HG02763 (cell line): ENCODE measurements around the gene HOXC10.

Experiments
- ATAC-seq: cut with Tn5 transposase; IDR thresholded peaks from one replicate; pipeline ENCODE4 v1.9.1; 2021; ENCODE audit warnings: mild to moderate bottlenecking, moderate library complexity; ENCODE audit not compliant: unreplicated experiment

The HOXC10 gene

DNA sequence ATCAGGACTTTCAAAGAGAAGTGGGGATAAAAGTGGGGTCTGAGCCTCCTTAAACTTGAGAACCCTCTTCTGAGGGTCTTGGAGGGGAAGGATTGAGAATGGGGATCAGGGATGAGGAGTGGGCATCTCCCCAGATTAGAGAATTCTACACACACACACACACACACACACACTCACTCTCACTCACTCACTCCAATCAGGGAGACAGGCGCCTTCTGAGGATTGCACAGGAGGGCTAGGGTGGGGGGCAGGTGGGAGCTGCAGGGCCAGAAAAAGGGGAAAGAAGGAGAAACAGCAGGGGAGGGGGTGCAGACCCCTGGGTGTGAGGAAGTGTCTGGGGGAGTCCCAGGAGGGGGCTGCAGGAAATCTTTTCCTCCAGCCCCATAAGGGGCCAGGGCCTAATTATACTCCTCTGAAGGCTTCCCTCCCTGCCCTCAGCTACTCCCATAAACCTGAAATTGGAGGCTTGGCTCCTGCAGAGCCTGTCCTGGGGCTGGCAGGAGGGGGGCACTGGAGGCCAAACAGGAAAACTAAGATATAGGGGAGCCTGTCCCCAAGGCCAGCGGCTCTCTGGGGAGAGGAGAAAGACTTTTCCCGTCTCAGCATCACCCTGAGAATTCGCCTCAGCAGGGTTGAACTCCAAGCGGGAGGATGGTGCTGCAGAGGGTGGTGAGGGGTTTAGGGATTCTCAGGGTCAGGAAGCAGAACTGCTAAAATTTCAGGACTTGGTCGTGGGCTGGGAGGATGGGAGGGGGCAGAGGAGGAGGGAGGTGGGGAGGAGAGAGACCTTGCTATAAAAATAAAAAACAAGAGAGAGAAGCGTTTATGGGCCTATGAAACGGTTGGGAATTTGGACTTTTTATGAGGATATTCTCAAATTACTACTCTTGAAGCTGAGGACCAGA, 16.6 kb downstream of the HOXC10 start:
- no peak for ATAC-seq

GRCh38 chr12:54002278-54002914, 17.4 kb downstream of the HOXC10 start:
- no peak for ATAC-seq

GRCh38 chr12:54002915-54003389, 18.0 kb downstream of the HOXC10 start:
- no peak for ATAC-seq

DNA sequence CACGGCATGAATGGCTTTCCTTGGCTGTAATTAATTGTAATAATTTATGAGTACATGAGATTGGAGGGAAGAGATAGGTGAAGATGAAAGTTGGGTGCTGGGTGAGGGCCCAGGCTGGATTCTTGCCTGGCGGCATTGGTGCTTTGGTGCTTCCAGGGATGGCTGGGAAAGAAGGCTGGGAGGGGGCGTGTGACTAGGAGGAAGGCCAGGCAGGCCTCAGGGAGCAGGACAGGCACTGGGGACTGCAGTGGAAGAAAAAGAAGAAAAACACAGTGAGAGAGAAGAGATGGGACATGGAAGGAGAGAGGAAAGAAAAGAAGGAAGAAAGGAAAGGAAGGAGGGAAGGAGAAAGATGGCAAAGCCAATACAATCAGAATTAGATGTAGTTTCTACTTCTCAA, 18.7 kb downstream of the HOXC10 start:
- ATAC-seq, result no peak

DNA sequence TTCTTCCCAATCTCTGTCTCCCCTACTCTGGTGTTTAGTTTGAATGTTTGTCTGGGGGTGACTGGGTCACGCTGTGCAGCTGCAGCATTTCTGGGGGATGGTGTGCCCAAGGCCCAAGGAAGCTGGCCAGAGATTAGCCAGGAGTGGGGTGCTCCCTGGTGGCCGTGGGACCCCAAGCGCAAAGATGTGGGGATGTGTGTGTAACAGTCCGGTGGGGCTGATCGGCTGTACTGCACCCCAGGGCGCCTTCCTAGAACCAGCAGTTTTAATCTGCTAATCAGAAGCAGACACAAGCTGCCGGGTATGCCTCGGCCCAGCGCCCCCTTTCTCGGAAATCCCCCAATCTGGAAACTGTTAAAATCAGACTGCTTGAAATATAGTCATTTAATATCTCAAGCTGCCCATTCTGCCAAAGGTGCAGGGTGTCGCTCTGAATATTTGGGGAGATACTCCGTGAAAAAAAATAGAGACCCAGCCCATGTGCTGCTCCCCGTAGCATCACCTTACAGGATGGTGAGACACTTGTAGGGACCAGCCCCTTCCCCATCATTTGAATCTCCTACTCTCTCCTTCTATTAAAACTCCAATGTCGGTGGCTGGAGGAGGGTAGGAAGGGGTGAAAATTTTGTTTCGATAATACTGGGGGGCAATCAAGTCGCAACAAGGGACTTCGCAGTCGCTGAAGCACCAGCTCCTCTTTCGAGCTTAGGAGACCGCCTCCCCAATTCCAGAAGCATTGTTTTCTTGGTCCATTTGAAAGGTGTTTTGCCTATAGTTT, 19.3 kb downstream of the HOXC10 start:
- no peak for ATAC-seq

DNA sequence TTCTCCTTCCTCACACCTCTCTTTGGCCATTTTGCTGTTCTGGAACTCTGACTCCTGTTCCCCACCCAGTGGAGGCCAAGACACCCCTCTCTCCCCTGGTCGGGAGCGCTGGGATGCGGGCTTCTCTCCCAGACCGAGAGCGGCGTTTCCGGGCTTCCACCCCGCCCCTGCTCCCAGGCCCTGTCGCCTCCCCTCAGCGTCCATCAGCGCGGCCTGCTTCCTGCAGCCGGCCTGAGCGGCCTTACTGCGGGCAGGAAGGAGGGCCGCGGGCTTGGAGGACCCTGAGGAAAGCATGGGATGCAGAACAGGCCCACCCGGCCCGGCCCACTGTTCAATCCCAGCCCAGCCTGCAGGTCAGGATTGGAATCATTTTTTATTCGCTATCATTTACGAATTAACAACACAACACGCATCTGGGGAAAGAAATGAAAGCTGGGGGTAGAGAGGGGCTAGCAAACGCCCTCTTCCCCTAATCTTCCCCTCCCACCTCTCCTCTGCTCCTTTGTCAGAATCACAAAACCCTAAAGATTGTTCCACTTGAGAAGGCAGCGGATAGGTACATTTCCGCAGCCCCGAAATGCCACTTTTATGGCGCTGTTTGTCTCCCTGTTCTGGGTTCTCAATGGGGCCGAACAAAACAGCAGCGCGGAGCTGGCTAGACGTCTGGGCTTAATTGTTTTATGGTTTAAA, 20.0 kb downstream of the HOXC10 start:
- no peak for ATAC-seq

GRCh38 chr12:54005531-54005852, 20.5 kb downstream of the HOXC10 start:
- ATAC-seq, result no peak

DNA sequence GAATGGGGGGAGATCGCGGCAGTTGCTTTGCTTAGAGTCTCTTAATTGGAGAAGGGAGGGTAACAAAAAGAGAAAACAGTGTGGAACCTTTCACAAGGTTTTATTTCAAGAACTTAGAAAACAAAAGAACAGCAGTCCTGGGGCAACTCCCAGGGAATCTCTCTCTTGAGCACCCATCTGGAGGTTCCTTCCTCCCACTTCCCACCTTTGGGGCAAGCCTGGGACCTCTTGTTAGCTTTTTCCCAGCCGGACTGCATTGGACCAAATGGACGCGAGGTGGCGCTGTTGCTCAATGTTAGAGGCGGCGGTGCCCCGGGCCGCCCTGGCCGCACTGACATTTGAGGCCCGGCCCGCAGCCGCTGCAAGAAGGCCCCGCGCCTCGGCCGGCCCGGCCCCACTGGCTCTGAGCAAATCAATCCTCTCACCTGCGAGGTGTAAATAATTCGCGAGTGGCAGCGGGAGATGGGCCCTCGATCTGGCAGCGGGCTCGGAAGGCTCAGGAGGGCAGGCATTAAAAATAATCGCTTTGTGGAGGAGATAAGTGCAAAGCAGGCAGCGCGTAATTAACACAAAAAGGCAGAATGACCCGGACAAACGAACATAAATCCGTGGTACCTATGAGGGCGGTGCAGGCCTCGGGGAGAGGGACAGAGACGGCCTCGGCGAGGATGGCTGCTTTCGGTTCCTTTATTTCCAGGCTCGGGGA, 21.1 kb downstream of the HOXC10 start:
- peak; percentile 63 for ATAC-seq

- no peak for ATAC-seq
Measured at GRCh38 chr12:54006559-54007220, 21.7 kb downstream of the HOXC10 start.

- no peak for ATAC-seq
Measured at GRCh38 chr12:54007538-54008259, 22.8 kb downstream of the HOXC10 start.

DNA sequence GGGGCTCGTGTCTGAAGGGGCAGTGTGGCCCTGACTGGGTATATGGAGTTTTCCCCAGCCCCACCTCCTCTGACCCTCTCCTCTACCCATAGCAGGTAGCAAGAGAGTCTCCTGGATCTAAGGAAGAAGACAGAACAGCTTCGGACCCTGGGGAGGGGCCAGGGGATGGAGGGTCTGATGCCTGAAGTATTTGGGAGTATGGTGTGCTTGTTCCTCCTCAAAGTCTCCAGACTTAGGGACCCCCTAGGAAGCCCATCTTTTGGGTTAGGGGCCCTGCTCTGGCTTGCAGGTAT, 23.3 kb downstream of the HOXC10 start:
- ATAC-seq, result no peak

DNA sequence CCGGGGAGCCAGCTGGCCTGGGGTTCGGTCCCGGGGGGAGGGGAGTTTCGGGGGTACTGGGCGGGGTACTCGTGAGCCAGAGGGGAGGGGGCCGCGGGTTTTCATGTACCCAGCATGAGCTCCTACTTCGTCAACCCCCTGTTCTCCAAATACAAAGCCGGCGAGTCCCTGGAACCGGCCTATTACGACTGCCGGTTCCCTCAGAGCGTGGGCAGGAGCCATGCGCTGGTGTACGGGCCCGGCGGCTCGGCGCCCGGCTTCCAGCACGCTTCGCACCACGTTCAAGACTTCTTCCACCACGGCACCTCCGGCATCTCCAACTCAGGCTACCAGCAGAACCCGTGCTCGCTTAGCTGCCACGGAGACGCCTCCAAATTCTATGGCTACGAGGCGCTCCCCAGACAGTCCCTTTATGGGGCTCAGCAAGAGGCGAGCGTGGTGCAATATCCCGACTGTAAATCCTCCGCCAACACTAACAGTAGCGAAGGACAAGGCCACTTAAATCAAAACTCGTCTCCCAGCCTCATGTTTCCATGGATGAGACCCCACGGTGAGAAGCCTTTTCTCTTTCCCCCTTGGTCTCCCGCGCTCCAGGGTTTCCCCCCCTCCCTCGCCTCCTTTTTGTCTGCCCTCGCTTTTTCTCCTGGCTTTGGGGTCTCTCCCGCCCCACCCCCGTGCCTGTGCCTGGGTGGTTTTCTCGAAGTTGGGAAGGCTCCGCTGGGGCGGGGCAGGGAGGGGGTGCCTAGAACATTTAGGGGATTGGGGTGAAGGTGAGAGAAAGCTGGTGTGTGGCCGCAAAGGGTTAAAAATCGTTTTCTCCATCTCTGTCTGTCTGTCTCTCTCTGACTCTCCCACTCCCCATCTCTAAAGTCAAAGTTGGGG, 24.5 kb downstream of the HOXC10 start:
- no peak for ATAC-seq

GRCh38 chr12:54010053-54010971, 25.4 kb downstream of the HOXC10 start:
- no peak for ATAC-seq

- ATAC-seq, result no peak
Measured at GRCh38 chr12:54010972-54011664, 26.2 kb downstream of the HOXC10 start.

DNA sequence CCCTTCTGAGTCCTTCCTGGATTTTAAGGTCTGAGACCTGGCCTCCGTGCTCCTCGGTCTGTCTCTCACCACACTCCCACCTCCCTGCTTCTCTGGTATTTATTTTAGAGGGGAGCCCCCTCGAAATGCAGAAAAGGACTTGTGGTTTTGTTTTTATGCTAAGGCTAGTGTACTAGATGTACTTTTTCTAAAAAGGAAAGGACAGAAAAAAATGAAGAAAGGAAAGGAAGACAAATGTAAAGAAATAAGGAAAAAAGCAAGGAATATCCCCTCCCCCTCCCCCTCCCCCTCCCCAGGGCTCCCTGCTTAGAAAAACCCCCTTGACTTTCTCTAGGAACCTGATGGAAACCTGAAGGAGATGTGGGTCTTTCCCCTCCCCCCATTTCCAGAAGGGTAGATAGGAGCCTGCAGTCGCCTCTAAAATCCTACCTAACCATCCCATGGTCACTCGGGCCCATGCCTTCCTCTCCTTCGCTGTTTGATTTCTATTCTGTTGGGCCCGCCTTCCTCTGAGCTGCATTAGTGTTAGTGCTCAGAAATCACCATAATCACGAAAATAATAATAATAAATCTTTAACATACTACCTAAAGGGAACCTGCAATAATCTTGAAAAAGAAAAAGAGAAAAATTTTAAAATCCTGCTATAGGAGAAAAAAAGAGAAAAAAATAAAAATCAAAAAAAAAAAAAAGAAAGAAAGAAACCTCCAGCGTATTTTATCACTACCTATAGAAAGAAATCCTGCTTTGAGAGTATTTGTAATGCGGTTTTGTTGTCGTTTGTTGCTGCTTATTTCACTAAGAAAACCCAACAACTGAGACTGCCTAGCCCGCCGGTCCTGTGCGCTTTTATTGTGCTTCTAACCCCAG, 27.0 kb downstream of the HOXC10 start:
- ATAC-seq, result no peak
